GM19035 (cell line): Measurements from ENCODE around the gene WDR47.
A peak's percentile ranks its signal among the peaks of the same experiment; 100 is the strongest.
"Not testable (repeated sequence)": the region's sequence is repeated elsewhere in the genome, so short reads cannot be mapped to it uniquely, and the experiment has no call there.

Experiments used
- ATAC-seq: cut with Tn5 transposase; IDR thresholded peaks from one replicate; pipeline ENCODE4 v1.9.1; 2021; ENCODE audit not compliant: unreplicated experiment

The WDR47 gene

GRCh38 chr1:108969346-108969745, 72.6 kb downstream of the WDR47 start:
- no peak for ATAC-seq

GRCh38 chr1:108963052-108963686, 78.7 kb downstream of the WDR47 start, which contains the start of gene CLCC1:
CLCC1 (minus strand) TSS chr1:108963484; CDS start chr1:108950437, 13,047 bp downstream.
- peak; percentile 87 for ATAC-seq

- peak; percentile 26 for ATAC-seq
Measured at GRCh38 chr1:108962681-108963051, 79.2 kb downstream of the WDR47 start.

GRCh38 chr1:108961752-108962486, 80.0 kb downstream of the WDR47 start:
- ATAC-seq: no peak

GRCh38 chr1:108961198-108961597, 80.7 kb downstream of the WDR47 start:
- peak; percentile 45 for ATAC-seq

- no peak for ATAC-seq
Measured at GRCh38 chr1:108960719-108961118, 81.2 kb downstream of the WDR47 start.

GRCh38 chr1:108957888-108958287, 84.0 kb downstream of the WDR47 start:
- no peak for ATAC-seq

GRCh38 chr1:108955881-108956280, 86.0 kb downstream of the WDR47 start:
- no peak for ATAC-seq

GRCh38 chr1:108955111-108955510, 86.8 kb downstream of the WDR47 start:
- no peak for ATAC-seq

GRCh38 chr1:108953452-108953851, 88.5 kb downstream of the WDR47 start:
- ATAC-seq: no peak

GRCh38 chr1:108951242-108951641, 90.7 kb downstream of the WDR47 start:
- ATAC-seq: no peak

- ATAC-seq: no peak
Measured at GRCh38 chr1:108949044-108949443, 92.9 kb downstream of the WDR47 start.

- no peak for ATAC-seq
Measured at GRCh38 chr1:108947871-108948525, 93.9 kb downstream of the WDR47 start.

- no peak for ATAC-seq
Measured at GRCh38 chr1:108936170-108936569, 105.7 kb downstream of the WDR47 start.

GRCh38 chr1:108933944-108934343, 108.0 kb downstream of the WDR47 start:
- ATAC-seq: no peak

GRCh38 chr1:108927565-108927964, 114.3 kb downstream of the WDR47 start:
- ATAC-seq: not testable (repeated sequence)

- no peak for ATAC-seq
Measured at GRCh38 chr1:108925920-108926319, 116.0 kb downstream of the WDR47 start.
